ENCODE data around the gene KCTD14.

DNA sequence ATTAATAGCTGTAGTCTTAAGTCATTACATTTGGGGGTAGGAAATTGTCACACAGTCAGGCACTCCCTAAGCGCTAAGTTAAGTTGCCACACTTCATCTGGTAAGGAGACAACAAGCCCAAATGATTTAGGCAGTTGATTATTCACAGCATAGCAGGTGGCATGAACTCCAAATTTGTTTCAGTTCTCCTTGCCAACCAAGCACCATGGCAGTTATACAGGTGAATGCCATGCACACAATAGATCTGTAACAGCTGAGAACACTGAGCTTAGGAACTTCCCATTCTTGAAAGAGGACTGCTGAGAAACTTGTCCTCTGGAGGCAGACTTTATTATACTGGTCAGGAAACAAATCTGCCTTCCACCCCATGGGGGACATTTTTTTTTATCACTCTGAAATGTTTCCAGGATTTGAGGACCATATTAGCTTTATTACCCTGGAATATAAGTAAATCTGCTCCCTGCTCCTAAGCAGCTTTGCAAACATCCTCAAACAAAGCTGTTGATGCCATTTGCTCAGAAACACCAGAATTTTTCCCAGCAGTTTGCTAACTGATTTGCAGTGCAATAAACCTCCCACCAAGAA lies 23.5 kb downstream of the KCTD14 start:
- TF ChIP-seq, protein P1, sequence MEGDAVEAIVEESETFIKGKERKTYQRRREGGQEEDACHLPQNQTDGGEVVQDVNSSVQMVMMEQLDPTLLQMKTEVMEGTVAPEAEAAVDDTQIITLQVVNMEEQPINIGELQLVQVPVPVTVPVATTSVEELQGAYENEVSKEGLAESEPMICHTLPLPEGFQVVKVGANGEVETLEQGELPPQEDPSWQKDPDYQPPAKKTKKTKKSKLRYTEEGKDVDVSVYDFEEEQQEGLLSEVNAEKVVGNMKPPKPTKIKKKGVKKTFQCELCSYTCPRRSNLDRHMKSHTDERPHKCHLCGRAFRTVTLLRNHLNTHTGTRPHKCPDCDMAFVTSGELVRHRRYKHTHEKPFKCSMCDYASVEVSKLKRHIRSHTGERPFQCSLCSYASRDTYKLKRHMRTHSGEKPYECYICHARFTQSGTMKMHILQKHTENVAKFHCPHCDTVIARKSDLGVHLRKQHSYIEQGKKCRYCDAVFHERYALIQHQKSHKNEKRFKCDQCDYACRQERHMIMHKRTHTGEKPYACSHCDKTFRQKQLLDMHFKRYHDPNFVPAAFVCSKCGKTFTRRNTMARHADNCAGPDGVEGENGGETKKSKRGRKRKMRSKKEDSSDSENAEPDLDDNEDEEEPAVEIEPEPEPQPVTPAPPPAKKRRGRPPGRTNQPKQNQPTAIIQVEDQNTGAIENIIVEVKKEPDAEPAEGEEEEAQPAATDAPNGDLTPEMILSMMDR (IDR thresholded peaks at IDR 0.05), result no peak
- no peak for TF ChIP-seq POLR2A (IDR thresholded peaks at IDR 0.05)
